A549 (cell line): Measurements from ENCODE around the gene LAP3. TPM values are rescaled to one million over a fixed set of nuclear protein-coding genes. Genes with fewer than 3 reads are reported as not detected.

Experiments
- ATAC-seq, 2 experiments: fragments of 200-7000 bp in 1 of 2; fragments of >200 bp in 1 of 2; cut with Nextera tagmentation in 1 of 2; cut with Tn5 transposase in 1 of 2; 3 replicates each; pipeline versions ENCODE4 v1.8.0 to v1.9.1; 2018 to 2020; ENCODE audit warnings: mild to moderate bottlenecking in 1 of 2, moderate library complexity in 1 of 2
- CTCF ChIA-PET: fragments of 300-600 bp; sonication (Branson Sonifier 250); formaldehyde crosslinking; extraction: SDS; loops from one replicate; lab custom pipeline; 2021; ENCODE audit warnings: antibody characterized with exemption, inconsistent platforms; lab: Yijun Ruan, JAX
- POLR2A ChIA-PET: fragments of 350-600 bp; formaldehyde crosslinking; extraction: SDS; loops from one replicate; lab custom pipeline; 2021; ENCODE audit warnings: antibody characterized with exemption, inconsistent platforms; lab: Yijun Ruan, JAX
- DNase-seq, 2 experiments: peaks; one replicate each; pipeline versions ENCODE4 v3.0.0 to v3.0.0-alpha.2; 2011 to 2016; ENCODE audit warnings: low read depth in 1 of 2, low spot score in 1 of 2
- FAIRE-seq: peaks from 2 replicates; lab custom pipeline; 2011; peaks lifted over from hg19 to GRCh38; lab: Jason Lieb, UNC
- H3K27ac ChIP-seq, 2 experiments: fragments of >200 bp; sonication (Bioruptor Twin); formaldehyde crosslinking; 3 replicates each; pipeline ENCODE4 v1.5.1; 2016 to 2017
- H3K4me1 ChIP-seq: fragments of >200 bp; sonication (Bioruptor Twin); formaldehyde crosslinking; 3 replicates; pipeline ENCODE4 v1.6.1; 2016
- H3K4me2 ChIP-seq: fragments of >200 bp; sonication (Bioruptor Twin); formaldehyde crosslinking; 3 replicates; pipeline ENCODE4 v1.6.1; 2016
- H3K4me3 ChIP-seq: fragments of >200 bp; sonication (Bioruptor Twin); formaldehyde crosslinking; 3 replicates; pipeline ENCODE4 v1.5.1; 2016
- H3K9me3 ChIP-seq: fragments of >200 bp; sonication (Bioruptor Twin); formaldehyde crosslinking; 3 replicates; pipeline ENCODE4 v1.6.1; 2016
- BCL3 ChIP-seq: fragments of >200 bp; sonication (Bioruptor Twin); formaldehyde crosslinking; IDR thresholded peaks from 3 replicates; pipeline ENCODE4 v1.6.1; 2016
- CBX2 ChIP-seq: fragments of 200-600 bp; sonication (generic); IDR thresholded peaks from 2 replicates; pipeline ENCODE4 v1.6.1; 2016; ENCODE audit warnings: low read depth, mild to moderate bottlenecking, borderline replicate concordance
- CHD4 ChIP-seq: fragments of 200-600 bp; sonication (generic); IDR thresholded peaks from 2 replicates; pipeline ENCODE4 v1.6.1; 2016; ENCODE audit warnings: antibody characterized with exemption, mild to moderate bottlenecking, borderline replicate concordance
- EHF ChIP-seq: fragments of 250-450 bp; sonication (Bioruptor Pico); IDR thresholded peaks from 2 replicates; pipeline ENCODE4 v1.5.0; 2020; ENCODE audit warnings: mild to moderate bottlenecking
- FOSB ChIP-seq: fragments of 250-450 bp; sonication (Bioruptor Pico); IDR thresholded peaks from 2 replicates; pipeline ENCODE4 v1.5.0; 2020; ENCODE audit warnings: mild to moderate bottlenecking, moderate library complexity
- FOXS1 ChIP-seq: fragments of 250-450 bp; sonication (Bioruptor Pico); IDR thresholded peaks from 2 replicates; pipeline ENCODE4 v1.5.0; 2020; ENCODE audit warnings: mild to moderate bottlenecking, moderate library complexity
- JUNB ChIP-seq: fragments of >200 bp; sonication (Bioruptor Twin); formaldehyde crosslinking; IDR thresholded peaks from 2 replicates; pipeline ENCODE4 v1.6.1; 2016
- KDM1A ChIP-seq: fragments of 200-600 bp; sonication (generic); IDR thresholded peaks from 2 replicates; pipeline ENCODE4 v1.6.1; 2016; ENCODE audit warnings: low read depth, mild to moderate bottlenecking
- KDM5A ChIP-seq: fragments of 200-600 bp; sonication (generic); IDR thresholded peaks from 2 replicates; pipeline ENCODE4 v1.6.1; 2016; ENCODE audit warnings: antibody characterized with exemption, mild to moderate bottlenecking
- MAFK ChIP-seq: fragments of 450-650 bp; IDR thresholded peaks from 2 replicates; pipeline ENCODE4 v1.6.1; 2014; ENCODE audit not compliant: partially characterized antibody
- MAX ChIP-seq: IDR thresholded peaks from 2 replicates; pipeline ENCODE4 v1.6.1; 2012
- MAZ ChIP-seq: fragments of 150-350 bp; IDR thresholded peaks from 2 replicates; pipeline ENCODE4 v1.6.1; 2014; ENCODE audit warnings: antibody characterized with exemption, low read depth, low read length, borderline replicate concordance
- MYC ChIP-seq: IDR thresholded peaks from 2 replicates; pipeline ENCODE4 v1.6.1; 2012; ENCODE audit warnings: mild to moderate bottlenecking, inconsistent platforms, low read length, improper control_type of control experiment, borderline replicate concordance
- NPAS2 ChIP-seq: fragments of 250-450 bp; sonication (Bioruptor Pico); IDR thresholded peaks from 2 replicates; pipeline ENCODE4 v1.8.0; 2022; ENCODE audit warnings: mild to moderate bottlenecking, moderate library complexity, borderline replicate concordance
- PHF8 ChIP-seq: fragments of 200-600 bp; sonication (generic); IDR thresholded peaks from 2 replicates; pipeline ENCODE4 v1.6.1; 2016; ENCODE audit warnings: low read depth, mild to moderate bottlenecking, antibody characterized with exemption, moderate library complexity, borderline replicate concordance
- RARB ChIP-seq: fragments of 250-450 bp; sonication (Bioruptor Pico); IDR thresholded peaks from 2 replicates; pipeline ENCODE4 v1.8.0; 2021; ENCODE audit warnings: mild to moderate bottlenecking, moderate library complexity
- RNF2 ChIP-seq: fragments of 200-600 bp; sonication (generic); IDR thresholded peaks from 2 replicates; pipeline ENCODE4 v1.6.1; 2016; ENCODE audit warnings: low read depth, mild to moderate bottlenecking, antibody characterized with exemption, moderate library complexity, borderline replicate concordance
- ZNF302 ChIP-seq: fragments of 250-450 bp; sonication (Bioruptor Pico); IDR thresholded peaks from 2 replicates; pipeline ENCODE4 v1.9.0; 2021; ENCODE audit warnings: inconsistent platforms, mild to moderate bottlenecking, moderate library complexity
- WGBS: methylation state at CpG from one replicate; pipeline ENCODE4 v1.1.6; 2017; ENCODE audit errors: missing lambda C conversion rate; 5-methylcytosine and 5-hydroxymethylcytosine counted together
- polyA plus RNA-seq, 4 experiments: library from polyadenylated mRNA; depleted of rRNA in 3 of 4; stranded (reverse); fragments of >200 nt; fragmentation: RNase III in 1 of 4; extraction: RNeasy Plus Mini Kit Qiagen cat#74134 plus additional on column Dnase treatment in 1 of 4; gene quantifications; 2 replicates in 3 of 4; 3 replicates in 1 of 4; pipeline ENCODE4 v1.2.3, GENCODE V29; 2011 to 2017

LAP3 gene
- polyA plus RNA-seq, 2 of the 4 experiments (the other 2 are of a cell fraction), result 38.6 to 46.2 TPM

- Histone ChIP-seq H3K4me3 (peak overlapping the region; percentile 77), H3K27ac (peak overlapping the region; percentile 71 to 95), H3K4me1 (peaks cover 6% of the 10 kb centered on the region; the same call in 1 of the 3 replicates), H3K4me2 (peak overlapping the region; percentile 75), H3K9me3 (no peaks in the 10 kb centered on the region)
- 23% methylated on average over 13 of the region's 33 CpGs for WGBS
- FAIRE-seq (no peak), ATAC-seq (peak; percentile 61 to 64), DNase-seq (peak in 1 of 2 experiments; percentile 13)
- ChIA-PET POLR2A (interaction anchor here (1.0 kb wide), 1 partner anchor 36 kb away, joined by 6 read pairs; the partner anchor contains the start of gene MED28), CTCF (interaction anchor here (0.6 to 1.2 kb wide), 2 partner anchors 20 to 21 kb away, joined by 3 read pairs; no protein-coding TSS in a partner anchor)
- no peak for TF ChIP-seq JUNB
- peak; percentile 17 for TF ChIP-seq PHF8
- TF ChIP-seq ZNF302, result no peak
Measured at GRCh38 chr4:17577665-17578481, 875 bp downstream of the LAP3 start.

- POLR2A ChIA-PET, result interaction anchor here (1.0 kb wide), 1 partner anchor 36 kb away, joined by 6 read pairs; the partner anchor contains the start of gene MED28
- H3K4me3 ChIP-seq, result peak overlapping the region; percentile 77
- WGBS, result 87% methylated on average over 6 of the region's 6 CpGs
- no peaks in the 10 kb centered on the region for H3K9me3 ChIP-seq
- no peak overlapping the region for H3K27ac ChIP-seq
- H3K4me2 ChIP-seq, result peak overlapping the region; percentile 75
- DNase-seq (no peak), FAIRE-seq (no peak), ATAC-seq (no peak)
- peaks cover 6% of the 10 kb centered on the region; the same call in 1 of the 3 replicates for H3K4me1 ChIP-seq
- TF ChIP-seq BCL3, result no peak
- CTCF ChIA-PET, result interaction anchor here (1.2 kb wide), 1 partner anchor 19 kb away, joined by 3 read pairs; no protein-coding TSS in a partner anchor
Measured at GRCh38 chr4:17578482-17578891, 1.5 kb downstream of the LAP3 start.

GRCh38 chr4:17580969-17581368 is 4.0 kb downstream of the LAP3 start:
- no peak for DNase-seq
- H3K4me3 ChIP-seq, result no peak overlapping the region
- no peaks in the 10 kb centered on the region for H3K9me3 ChIP-seq
- 82% methylated on average over 7 of the region's 7 CpGs for WGBS
- no peak overlapping the region for H3K27ac ChIP-seq
- TF ChIP-seq MAFK (no peak), ZNF302 (no peak), JUNB (no peak), RNF2 (no peak), FOXS1 (CRISPR knock-in tag) (no peak), NPAS2 (CRISPR knock-in tag) (no peak), MAZ (no peak), FOSB (CRISPR knock-in tag) (no peak), KDM5A (no peak), RARB (CRISPR knock-in tag) (no peak)
- FAIRE-seq, result no peak
- ChIA-PET POLR2A (no interaction called here), CTCF (no interaction called here)
- no peak for ATAC-seq
- peaks cover 6% of the 10 kb centered on the region; the same call in 1 of the 3 replicates for H3K4me1 ChIP-seq
- H3K4me2 ChIP-seq, result no peak overlapping the region

- Histone ChIP-seq H3K4me3 (no peak overlapping the region), H3K4me2 (no peak overlapping the region), H3K4me1 (peaks cover 4% of the 10 kb centered on the region; the same call in 1 of the 3 replicates), H3K27ac (no peak overlapping the region), H3K9me3 (no peaks in the 10 kb centered on the region)
- ChIA-PET CTCF (interaction anchor here (0.7 kb wide), 1 partner anchor 34 kb away, joined by 3 read pairs; no protein-coding TSS in a partner anchor), POLR2A (no interaction called here)
- no peak for ATAC-seq
- no peak for DNase-seq
- whole genome bisulfite sequencing, result 88% methylated on average over 9 of the region's 9 CpGs
- FAIRE-seq, result no peak
- TF ChIP-seq CHD4 (no peak), CBX2 (no peak), EHF (CRISPR knock-in tag) (no peak), JUNB (no peak), NPAS2 (CRISPR knock-in tag) (no peak), MYC (no peak), KDM1A (no peak), MAX (no peak)
Measured at GRCh38 chr4:17583276-17583675, 6.3 kb downstream of the LAP3 start.
